ENCODE data around the gene REC8. TPM values are rescaled to one million over a fixed set of nuclear protein-coding genes. Genes with fewer than 3 reads are reported as not detected.

The REC8 gene
- total RNA-seq, 1 experiment from 2014 or later: 58.0 TPM

- Mint-ChIP-seq H3K27ac (no peak overlapping the region), H3K9me3 (no peaks in the 10 kb centered on the region), H3K4me1 (peaks cover 24% of the 10 kb centered on the region in 2 experiments), H3K4me3 (peak overlapping the region in 1 of 2 experiments; percentile 99; a peak in 4 of 5 replicates), H3K36me3 (ENCODE audit: insufficient read depth in 1 of 3, low read depth in 3 of 3) (peaks cover 3 to 45% (median 44%) of the 10 kb centered on the region in 3 experiments), H3K27me3 (ENCODE audit: low read depth) (no peaks in the 10 kb centered on the region)
- Histone ChIP-seq H4K8ac (replicated peaks; ENCODE audit: insufficient read length, low read depth, low read length) (no peak overlapping the region), H3K9ac (ENCODE audit: extremely low read depth, insufficient read length, low read length) (peak overlapping the region; percentile 11), H2BK20ac (ENCODE audit: low read depth, low read length, poor library complexity, severe bottlenecking) (no peak overlapping the region), H3K23me2 (ENCODE audit: insufficient read length, low read depth, low read length, poor library complexity, severe bottlenecking) (peaks cover 19% of the 10 kb centered on the region), H3T11ph (ENCODE audit: low read length) (no peak overlapping the region), H4K5ac (ENCODE audit: insufficient read length, low read depth, low read length) (no peak overlapping the region), H3K27ac (ENCODE audit: insufficient read length, low read depth, low read length) (no peak overlapping the region), H2BK15ac (ENCODE audit: low read depth, low read length) (no peak overlapping the region), H3K79me1 (ENCODE audit: insufficient read depth, low read depth, low read length, poor library complexity, severe bottlenecking) (peaks cover 4% of the 10 kb centered on the region), H2BK5ac (ENCODE audit: insufficient read length, low read length) (no peak overlapping the region), H2BK12ac (ENCODE audit: insufficient read length, low read depth, low read length) (no peak overlapping the region), H2BK120ac (ENCODE audit: low read depth, low read length, poor library complexity, severe bottlenecking) (no peak overlapping the region), H3K4me1 (ENCODE audit: insufficient read depth, low read length) (no peaks in the 10 kb centered on the region), H3K4ac (ENCODE audit: low read depth, low read length) (no peak overlapping the region), H3K14ac (ENCODE audit: insufficient read depth, low read length) (no peak overlapping the region), H3K9me3 (ENCODE audit: control insufficient read depth, low read depth, low read length) (no peaks in the 10 kb centered on the region), H3K27me3 (ENCODE audit: insufficient read depth, low read length) (no peaks in the 10 kb centered on the region), H3K79me2 (ENCODE audit: insufficient read depth, low read length) (peaks cover 8% of the 10 kb centered on the region; the same call in 1 of the 2 replicates), H2AFZ (ENCODE audit: low read length) (no peak overlapping the region), H3K23ac (ENCODE audit: insufficient read length, low read depth, low read length) (no peak overlapping the region), H3K4me2 (ENCODE audit: insufficient read depth, insufficient read length, low read length) (peak overlapping the region; percentile 83), H2AK5ac (ENCODE audit: insufficient read length, low read length) (no peak overlapping the region), H4K91ac (ENCODE audit: insufficient read length, low read depth, low read length) (no peak overlapping the region), H4K20me1 (ENCODE audit: control insufficient read depth, insufficient read depth, insufficient read length) (no peaks in the 10 kb centered on the region), H3K56ac (ENCODE audit: insufficient read length, low read depth, low read length) (no peak overlapping the region), H3K18ac (ENCODE audit: insufficient read length, low read depth, low read length) (no peak overlapping the region)
- TF ChIP-seq CTCF (conservative IDR thresholded peaks at IDR 0.05): no peak
- no peak for DNase-seq
- WGBS (ENCODE audit: extremely low coverage, insufficient read length, low lambda C conversion rate): no CpG with 5 or more reads among the region's 2 CpGs
Measured at GRCh38 chr14:24145219-24145618, 26.7 kb upstream of the REC8 start.
